ENCODE results near the gene MAP3K14.

The MAP3K14 gene

DNA sequence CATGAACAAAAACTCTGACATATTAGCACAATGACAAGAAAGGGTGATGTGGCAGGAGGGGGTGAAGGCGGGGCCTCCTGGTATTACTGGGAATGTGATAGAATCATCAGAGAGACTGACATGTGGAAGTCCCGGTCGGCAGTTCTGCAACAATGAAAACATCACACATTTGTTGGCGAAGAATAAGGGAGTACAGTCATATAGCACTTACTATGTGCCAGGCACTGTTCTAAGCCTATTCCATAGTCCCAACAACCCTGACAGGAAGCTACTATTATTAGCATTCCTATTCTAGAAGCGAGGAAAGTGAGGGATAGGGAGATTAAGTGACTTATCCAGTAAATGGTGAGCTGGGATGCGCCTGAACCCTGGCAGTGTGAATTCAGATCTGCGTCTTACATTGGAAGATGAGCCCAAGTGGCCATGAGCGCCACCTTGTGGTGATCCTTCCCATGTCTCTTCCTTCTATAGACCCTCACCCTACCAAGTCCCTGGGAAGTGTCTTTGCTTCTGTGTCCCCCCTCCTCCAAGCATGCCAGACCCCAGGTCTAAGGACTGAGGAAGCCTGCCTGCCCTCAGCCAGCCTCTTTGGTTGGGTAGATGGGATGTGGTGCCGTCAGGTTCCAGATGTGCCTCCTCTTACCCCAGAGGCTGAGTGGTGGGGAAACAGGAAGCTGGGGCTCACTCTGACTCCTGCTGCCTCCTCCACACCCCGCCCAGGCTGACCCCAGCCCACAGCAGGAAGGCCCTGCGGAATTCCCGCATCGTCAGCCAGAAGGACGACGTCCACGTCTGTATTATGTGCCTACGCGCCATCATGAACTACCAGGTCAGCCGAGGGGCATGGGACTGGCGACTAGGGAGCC lies 81.2 kb downstream of the MAP3K14 start:
- DNase-seq (ENCODE audit: low spot score) = peak; percentile 80

DNA sequence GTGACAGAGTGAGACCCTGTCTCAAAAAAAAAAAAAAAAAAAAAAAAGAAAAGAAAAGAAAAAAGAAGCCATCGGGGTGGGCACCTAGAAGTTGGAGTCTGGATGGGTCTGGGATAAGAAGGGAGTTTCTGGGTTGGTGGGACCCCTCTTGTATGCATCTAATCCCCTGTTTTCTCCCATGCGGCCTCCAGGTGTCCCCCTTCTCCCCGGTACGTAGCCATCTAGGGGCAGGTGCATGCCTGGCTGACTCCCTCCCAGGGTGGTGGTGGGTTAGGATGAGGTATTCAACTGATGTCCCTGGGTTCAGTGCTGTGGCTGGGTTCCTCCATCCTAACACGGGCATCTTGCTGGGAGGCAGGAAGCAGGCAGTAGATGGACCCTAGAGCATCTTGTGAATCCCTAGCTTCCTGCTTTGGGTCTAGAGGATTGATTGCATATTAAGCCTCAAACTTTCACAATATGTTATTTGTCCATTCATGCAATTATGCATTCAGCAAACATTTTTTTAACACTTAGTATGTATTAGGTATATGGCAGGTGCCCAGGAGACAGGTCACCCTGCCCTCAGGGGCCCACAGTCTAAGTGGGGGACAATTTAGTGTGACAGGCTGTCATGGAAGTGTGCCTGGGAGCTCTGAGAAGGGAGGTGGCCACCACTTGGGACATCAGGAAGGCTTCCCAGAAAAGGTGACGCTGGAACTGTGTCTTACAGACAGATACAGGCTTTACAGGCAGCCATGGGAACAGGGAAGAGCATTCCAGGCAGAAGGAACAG lies 82.0 kb downstream of the MAP3K14 start:
- no peak for DNase-seq (ENCODE audit: low spot score)

DNA sequence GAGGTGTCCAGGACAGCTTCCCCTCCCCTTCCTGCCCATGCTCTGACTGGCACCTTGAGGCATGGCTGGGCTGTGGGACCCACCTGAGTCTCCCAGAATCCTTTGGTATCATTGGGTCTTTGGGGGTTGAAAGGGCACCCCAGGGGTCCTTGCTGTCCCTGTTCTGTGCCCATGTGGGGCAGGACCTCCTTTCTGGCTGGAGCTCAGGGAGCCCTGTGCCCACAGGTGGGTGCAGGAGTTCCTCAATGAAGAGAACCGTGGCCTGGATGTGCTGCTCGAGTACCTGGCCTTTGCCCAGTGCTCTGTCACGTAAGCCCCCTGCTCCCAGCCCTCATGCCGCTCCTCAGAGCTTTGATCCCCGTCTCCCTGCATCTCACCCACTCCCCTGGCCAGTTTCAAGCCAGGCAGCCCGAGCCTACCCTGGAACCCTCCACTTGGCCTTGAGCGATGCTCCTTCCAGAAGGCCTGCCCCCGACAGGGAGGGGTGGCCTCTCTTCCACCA lies 83.3 kb downstream of the MAP3K14 start:
- DNase-seq (ENCODE audit: low spot score) = no peak

DNA sequence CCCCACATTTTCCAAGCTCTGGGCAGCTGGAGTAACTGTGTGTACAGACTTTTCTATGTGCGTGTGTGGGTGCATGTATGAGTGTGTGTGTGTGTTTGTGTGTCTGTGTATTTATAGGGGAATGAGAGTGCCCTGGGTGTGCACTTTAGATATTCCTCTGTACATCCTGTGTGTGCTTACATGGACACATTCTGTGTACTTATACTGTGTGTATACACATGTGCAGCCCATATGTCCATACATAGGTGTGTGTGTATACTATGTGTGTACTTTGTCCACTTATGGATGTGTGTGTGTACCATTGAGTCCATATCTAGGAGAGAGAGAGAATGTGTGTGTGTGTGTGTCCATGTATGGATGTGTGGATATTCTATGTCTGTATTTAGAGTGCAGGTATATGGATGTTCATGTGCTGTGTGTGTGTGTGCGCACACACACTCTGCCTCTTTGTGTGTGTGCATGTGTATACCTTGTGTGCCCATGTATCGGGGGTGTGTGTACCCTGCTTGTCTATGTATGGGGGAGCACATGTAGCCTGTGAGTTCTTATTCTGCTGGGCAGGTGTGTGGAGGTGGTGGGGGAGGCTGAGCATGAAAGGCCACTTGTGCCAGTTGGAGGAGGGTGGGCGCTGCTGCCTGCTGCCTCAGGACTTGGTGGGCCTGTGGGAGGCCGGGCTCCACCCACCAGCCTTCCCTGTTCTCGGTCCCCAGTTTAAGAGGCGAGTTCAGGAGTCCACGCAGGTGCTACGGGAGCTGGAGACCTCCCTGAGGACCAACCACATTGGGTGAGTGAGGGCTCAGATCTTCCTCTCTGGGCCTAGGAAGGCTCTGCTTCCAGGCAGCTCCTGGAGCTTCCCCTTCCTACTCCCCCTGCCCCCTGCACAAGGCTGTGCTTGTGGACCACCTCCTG lies 84.1 kb downstream of the MAP3K14 start:
- no peak for DNase-seq (ENCODE audit: low spot score)

DNA sequence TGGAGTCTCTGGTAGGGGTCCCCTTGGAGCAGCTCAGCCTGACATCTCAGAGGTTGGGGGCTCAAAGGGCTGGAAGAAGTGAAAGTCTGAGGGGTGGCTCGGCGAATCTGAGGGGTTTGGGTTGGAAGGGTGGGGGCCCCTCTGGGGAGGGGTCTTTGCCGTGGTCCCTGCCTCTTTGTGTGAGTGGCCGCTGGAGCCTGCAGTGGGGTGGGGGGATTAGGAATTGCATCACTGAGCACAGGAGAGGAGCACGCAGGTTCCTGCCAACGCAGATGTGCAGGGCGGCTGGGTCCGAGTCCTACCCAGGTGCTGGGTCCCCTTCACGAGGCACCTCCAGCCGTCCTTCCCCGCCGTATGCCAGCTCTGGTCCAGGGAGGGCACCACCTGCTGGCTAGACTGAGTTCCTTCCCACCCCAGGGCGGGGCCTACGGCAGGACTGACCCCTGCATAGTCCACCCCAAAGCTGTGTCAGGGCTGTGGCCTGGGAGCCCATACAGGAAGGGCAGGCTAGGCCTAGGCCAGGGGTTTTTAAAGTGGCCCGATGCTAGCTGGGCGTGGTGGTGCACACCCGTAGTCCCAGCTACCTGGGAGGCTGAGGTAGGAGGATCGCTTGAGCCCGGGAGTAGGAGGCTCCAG lies 85.2 kb downstream of the MAP3K14 start:
- peak; percentile 57 for DNase-seq (ENCODE audit: low spot score)

DNA sequence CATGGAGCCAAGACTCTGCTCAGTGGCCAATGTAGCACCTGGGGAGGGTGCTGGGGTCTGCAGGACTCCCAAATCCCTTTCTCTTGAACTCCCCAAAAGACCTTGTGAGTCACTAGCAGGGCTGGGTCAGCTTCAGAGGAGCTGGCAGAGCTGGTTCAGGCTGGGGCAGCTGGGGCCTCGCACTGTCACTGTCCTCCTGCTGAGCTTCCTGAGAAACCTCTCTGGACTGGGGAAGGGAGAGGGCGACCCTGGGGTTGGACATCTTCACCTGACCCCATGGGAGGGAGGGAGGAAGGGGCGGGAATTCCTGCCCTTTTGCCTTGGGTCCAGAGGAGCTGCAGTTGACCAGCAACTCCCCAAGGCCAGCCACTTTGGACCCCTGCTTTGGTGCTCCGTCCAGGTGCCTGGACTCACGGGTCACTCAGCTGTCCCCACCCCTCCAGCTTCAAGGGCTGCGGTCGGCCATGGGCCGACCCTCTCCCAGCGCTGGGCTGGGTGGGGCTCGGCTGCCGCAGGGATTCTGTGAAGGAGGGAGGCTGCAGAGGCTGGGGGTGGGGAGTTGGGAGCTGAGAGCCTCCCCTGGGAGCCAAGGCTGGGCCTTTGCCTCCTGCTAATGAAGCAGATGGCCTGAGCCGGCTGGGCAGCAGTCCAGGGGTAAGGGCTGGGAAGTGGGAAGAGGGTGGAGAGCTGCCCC lies 85.9 kb downstream of the MAP3K14 start:
- DNase-seq (ENCODE audit: low spot score) = peak; percentile 78

DNA sequence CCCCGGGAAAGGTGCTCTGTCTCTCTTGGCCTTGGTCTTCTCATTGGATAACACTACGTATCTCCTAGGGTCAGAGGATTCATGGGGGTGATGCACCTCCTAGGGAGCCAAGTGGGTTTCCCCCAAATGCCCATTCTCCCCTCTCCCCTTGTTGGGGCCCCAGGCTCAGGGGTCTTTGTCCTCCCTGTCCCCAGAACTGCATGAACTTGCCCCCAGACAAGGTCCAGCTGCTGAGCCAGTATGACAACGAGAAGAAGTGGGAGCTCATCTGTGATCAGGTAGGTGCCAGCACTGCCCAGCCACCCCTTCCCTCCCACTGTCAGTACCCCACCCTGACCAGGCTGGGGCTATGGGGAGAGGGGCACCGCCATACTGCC lies 86.4 kb downstream of the MAP3K14 start:
- no peak for DNase-seq (ENCODE audit: low spot score)

DNA sequence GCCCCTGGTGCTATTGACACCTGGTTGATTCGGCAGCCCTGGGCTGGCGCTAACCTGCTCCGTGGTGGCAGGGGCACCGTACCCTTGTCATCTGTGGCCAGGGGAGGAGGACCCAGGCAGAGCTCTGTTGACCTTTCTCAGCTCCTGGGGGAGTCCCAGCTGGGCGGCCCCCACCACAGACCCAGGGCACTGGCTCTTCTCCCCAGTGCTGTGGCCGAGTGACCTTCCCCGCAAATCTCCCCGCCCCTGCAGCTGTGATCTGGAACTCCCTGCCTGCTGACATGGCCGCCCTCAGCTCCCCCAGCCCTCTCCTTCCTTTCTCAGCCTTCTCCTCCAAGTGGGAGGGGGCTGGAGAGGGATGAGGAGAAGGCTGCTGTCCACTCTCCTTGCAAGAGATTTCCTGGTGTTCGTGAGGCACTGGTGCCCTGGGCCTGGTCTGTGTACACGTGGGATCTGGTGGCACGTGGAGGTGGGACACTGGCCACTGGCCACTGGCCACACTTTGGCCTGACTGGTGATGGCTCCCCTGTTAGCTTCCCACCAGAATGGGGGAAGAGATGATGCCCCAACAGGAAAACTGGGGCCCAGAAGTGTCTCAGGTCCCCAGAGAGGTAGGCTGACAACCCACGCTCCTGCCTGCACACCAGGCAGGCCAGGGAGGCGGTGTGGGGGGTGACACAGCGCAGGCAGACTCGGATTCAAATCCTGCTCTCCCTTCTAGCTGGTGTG lies 87.0 kb downstream of the MAP3K14 start:
- DNase-seq (ENCODE audit: low spot score) = no peak

DNA sequence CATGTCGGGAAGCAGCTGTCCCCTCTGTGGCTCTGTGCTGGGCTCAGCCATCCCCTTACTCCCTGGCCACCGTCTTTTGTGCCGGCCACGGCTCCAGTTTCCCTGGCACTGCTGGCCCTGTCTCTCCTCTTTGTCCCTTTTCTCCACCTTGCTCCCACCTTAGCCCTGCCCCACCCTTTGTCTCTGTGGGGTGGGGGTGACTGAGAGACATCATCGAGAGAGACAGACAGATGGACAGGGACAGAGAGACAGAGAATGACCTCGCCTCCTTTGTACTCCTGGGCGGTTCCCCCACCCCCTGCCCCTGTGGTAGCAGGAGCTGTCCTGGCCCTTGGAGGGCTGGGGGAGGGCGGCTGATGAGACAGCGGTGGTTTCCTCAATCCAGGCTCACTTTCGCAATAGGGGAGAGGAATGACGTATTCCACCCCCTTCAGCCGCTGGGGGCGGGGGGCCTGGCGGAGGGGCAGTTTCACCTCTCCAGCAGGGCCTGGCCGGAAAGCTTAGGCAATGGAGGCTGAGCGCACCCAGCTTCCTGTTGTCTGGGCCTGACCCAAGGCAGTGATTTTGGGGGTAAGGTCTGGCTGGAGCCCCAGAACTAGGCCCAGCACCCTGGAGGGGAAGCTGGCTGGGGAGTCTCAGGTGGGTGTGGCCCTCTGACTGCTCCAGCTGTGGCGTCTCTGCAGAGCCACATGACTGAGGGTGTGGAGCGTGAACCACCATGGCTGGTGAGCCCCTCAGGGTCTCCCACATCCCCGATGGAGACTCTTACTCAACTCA lies 87.9 kb downstream of the MAP3K14 start:
- DNase-seq (ENCODE audit: low spot score) = peak; percentile 66

DNA sequence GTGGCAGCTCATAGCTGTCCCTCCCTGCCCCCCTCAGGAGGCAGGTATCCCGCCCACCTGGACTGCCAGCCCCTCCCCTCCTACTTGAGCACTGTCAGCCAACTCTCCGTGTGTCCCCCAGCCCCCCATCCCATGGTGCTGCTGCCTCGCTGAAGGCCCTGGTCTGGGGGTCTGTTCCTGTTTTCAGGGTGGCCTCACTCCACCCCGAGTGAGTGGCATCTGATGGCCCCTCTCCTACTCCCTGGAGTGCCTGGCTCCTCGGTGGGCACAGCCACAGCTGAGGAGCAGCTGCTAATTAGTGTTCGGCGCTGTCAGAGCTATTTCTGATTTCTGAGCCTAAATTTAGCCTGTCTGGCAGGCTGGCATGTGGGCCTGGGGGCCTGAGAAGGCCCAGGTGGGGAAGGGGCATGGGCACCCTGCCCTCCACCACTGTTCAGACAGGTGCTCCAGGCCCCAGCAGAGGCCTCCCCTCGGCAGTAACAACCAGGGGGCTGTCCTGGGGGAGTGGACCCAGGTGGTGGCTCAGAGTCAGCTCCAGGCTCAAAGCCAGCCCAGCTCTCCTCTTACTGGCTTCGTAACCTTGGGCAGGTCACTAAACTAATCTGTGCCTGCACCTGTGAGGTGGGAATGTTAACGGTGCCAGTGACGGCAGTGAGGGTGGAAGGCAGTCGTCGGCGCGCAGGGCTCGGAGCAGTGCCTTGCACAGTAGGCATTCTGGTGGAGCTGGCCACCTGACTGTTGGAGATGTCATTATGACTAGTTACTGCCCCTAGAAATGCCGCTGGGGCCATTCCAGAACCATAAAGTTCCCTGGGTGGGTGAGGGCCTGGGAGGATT lies 88.7 kb downstream of the MAP3K14 start:
- DNase-seq (ENCODE audit: low spot score) = no peak

DNA sequence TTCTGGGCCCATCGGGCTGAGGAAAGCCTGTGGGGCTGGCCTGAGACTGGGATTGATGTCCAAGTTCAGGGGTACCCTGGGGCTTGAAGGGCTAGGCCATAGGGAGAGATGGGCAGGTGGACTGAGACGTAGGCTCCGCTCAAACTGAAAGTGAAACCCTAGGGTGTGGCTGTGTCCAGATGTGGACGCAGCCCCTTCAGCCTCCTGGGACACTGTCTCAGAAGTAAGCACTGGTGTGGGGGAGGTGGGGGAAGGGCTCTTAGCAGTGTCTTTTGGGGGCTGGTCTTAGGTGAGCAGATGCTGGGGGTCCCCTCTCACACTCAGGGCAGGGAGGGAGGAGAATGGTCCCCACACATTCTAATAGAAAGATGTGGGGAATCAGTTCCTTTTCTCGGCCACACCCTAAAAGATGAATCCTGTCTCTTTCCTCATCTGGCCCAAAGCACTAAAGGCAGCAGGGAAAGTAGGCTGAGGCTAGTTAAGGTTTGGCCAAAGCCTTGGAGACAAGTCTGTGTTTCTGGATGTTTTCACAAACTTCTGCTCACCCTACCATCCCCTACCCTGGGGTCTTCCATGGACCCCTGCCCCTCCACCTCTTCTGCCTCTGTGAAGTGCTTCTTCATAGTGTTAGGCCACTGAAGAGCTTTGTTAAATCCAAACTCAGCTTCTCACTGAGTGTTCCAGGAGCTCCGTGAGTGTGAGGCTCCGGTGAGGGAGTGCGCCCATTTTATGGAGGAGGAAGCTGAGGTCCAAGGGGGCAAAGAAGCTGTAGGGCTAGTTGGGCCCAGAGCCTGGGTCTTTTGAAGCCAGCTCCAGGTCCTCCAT lies 89.5 kb downstream of the MAP3K14 start:
- DNase-seq (ENCODE audit: low spot score) = no peak

DNA sequence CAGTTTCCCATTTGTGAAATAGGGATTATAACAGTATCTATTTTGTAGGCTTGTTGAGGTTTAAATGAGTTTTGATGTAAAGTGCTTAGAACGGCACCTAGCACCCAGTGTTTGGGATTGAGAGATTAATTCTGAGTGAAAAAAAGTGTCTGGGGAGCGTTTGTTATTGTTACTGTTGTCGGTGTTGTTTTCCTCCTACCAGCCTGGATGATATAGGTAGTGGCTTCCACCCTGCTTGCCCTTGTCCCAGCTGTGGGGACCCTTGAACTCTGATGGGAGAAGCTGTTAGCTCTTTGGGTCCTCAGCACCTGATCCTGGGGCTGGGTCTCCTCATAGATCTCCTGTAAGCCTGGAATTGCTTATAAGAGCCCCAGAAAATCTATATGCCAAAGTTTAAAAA lies 90.2 kb downstream of the MAP3K14 start:
- DNase-seq (ENCODE audit: low spot score) = no peak

DNA sequence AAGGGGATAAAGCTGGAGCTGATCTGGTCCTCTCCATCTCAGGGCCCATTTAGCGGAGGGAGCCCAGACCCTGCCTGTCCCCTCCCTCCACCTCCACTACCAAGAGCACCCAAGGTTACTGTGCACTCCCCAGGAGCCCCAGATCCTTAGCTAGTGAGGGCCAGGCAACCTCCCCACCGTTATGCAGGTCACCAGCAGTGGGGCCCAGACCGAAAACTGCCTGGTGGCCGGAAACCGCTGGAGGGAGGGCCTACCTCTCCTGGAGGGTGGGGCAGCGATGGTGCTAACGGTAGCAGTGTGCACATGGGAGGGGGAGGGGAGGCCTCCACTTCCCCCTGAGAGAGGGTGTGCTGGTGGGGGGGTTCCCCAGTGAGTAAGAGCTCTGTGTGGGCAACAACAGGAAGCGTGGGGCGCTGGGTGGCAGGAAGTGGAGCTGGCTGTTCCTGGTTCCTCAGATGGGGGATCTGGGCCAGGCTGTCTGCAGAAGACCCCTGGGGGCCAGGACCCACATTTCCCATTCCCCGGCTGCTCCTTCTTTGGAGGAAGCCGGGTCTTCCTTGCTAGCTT lies 90.8 kb downstream of the MAP3K14 start:
- DNase-seq (ENCODE audit: low spot score) = no peak

DNA sequence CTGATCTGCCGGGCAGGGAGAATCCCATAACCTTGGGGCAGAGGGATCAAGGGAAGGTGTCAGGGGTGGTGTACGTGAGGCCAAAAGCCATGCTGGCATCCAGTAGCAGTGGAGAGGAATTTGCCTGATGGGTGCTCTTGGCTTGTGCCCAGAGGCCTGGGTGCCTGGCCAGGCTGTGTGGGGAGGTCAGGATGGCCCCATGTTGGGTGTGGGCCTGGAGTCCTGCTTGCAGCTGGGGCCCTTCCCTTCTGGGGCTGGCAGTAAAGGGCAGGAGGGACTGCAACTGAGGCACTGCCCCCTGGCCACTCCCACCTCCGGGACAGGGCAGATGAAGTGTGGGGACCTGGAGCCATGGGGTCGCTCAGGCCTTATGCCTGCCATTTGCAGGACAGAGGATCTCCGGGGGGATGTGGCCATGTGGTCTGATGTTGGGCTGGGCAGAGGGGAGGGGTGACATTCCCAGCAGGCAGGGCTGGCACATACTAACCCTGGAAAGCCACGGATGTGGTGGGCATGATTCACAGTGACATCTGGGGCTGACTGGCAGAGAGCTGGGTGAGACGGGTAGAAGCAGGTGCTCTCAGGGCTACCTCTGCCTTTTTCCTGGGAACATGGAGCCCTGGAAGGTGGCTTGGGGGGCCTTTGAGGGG lies 91.6 kb downstream of the MAP3K14 start:
- DNase-seq (ENCODE audit: low spot score) = no peak

DNA sequence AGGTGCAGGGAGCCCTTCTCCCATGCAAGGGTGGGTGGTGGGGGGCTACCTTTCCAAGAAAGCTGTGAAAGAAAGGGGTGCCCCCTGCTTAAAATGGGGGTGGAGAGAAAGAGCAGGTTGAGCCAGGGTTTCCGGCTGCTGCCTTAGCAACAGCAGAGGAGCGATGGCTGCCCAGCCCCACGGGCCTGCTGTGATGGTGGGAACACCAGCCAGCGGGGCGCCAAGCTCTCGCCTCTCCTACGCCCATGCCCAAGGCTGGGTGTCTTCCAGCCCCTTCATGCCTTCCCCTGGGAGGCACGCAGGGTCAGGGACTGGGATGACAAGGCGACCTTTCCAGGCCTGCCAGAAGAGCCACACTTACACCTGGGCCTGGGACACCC lies 92.2 kb downstream of the MAP3K14 start:
- no peak for DNase-seq (ENCODE audit: low spot score)

DNA sequence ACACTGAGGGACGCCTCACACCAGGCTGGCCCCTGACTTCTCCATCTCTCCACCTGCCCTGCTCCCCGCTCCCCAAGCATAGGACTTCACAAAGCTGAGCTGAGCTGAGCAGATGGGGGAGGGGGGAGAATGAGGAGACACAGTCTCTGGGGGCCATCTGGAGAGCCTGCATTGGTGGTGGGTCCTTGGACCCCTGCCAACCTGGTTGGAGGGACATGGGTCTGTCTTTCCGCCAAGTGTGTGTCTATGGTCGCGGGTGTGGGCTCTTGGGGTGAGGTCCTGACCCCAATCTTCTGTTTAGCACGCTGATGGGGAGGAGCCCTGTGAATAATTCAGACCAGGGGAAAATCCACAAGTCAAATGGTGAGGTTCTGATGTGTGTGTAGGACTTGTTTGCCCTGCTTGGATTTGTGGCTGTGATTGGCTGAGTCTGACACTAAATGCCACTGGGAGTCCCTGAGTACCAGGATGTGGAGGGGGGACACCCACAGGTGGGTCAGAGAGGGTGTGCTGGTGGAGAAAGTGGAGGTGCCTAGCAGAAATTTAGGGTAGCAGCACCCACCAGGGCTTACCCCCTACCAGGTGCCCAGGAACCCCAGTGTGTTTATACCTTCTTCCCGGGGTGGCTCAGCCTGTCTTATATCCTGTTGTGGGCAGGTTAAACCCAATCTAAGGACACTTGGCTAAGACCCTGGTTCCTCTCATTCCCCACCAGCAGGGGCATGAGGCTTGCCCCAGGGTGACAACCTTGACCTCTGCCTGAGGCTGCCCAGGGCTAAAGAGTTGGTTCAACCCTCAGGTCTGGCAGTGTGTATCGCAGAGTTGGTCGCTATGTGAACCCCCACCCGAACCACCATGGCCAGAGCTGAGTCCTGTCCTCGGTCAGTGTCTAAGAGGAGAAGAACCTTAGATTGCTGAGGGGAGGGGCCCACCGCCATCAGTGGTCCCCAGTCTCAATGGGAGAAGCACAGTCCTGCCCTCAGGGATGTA lies 93.0 kb downstream of the MAP3K14 start:
- DNase-seq (ENCODE audit: low spot score) = no peak

Data from hepatic stellate cell (primary cell).